Cardiac muscle cell (in vitro differentiated cells and primary cell): ENCODE results near the gene RTKN. TPM values are rescaled to one million over a fixed set of nuclear protein-coding genes. Genes with fewer than 3 reads are reported as not detected.

Source experiments
- DNase-seq, 2 donors: peaks; one replicate each; pipeline versions ENCODE4 v3.0.0 to v3.0.0-alpha.2; 2010 to 2017; ENCODE audit warnings: low read depth in 1 of 2, low spot score in 1 of 2
- H3K27ac ChIP-seq: fragments of 200-600 bp; sonication (generic); 2 replicates; pipeline ENCODE4 v1.5.1; 2016
- H3K27me3 ChIP-seq: fragments of 200-600 bp; sonication (generic); 2 replicates; pipeline ENCODE4 v1.6.0; 2016; ENCODE audit warnings: control low read depth
- H3K36me3 ChIP-seq: fragments of 200-600 bp; sonication (generic); 2 replicates; pipeline ENCODE4 v1.5.1; 2016; ENCODE audit warnings: control low read depth
- H3K4me1 ChIP-seq: fragments of 200-600 bp; sonication (generic); 2 replicates; pipeline ENCODE4 v1.8.1; 2017; ENCODE audit warnings: low read depth, mild to moderate bottlenecking, mixed run types
- H3K4me3 ChIP-seq: fragments of 200-600 bp; sonication (generic); 2 replicates; pipeline ENCODE4 v1.5.1; 2016; ENCODE audit warnings: mild to moderate bottlenecking
- H3K9me3 ChIP-seq: fragments of 200-600 bp; sonication (generic); 2 replicates; pipeline ENCODE4 v1.5.1; 2017; ENCODE audit warnings: low read depth, mild to moderate bottlenecking, control low read depth
- CTCF ChIP-seq: IDR thresholded peaks from 2 replicates; pipeline ENCODE4 v1.5.1; 2012; ENCODE audit warnings: low read depth, mild to moderate bottlenecking, low read length
- polyA plus RNA-seq: library from polyadenylated mRNA; unstranded; fragments of >200 nt; fragmentation: Nextera tagmentation; extraction: Ambion mirVana; gene quantifications from 2 replicates; pipeline ENCODE4 v1.2.1, GENCODE V29; 2016
- total RNA-seq: library from RNA; depleted of rRNA; stranded (reverse); fragments of >200 nt; gene quantifications from 2 replicates; pipeline ENCODE4 v1.2.3, GENCODE V29; 2016

Gene RTKN
- total and polyA plus RNA-seq, 2 experiments from 2014 or later: 53.3 to 61.7 TPM

GRCh38 chr2:74375838-74376237, 65.9 kb downstream of the RTKN start:
- H3K27ac ChIP-seq: no peak overlapping the region
- H3K9me3 ChIP-seq: no peaks in the 10 kb centered on the region
- no peak for TF ChIP-seq CTCF
- DNase-seq: no peak
- H3K36me3 ChIP-seq: peaks cover 9% of the 10 kb centered on the region
- no peak overlapping the region for H3K4me3 ChIP-seq
- H3K27me3 ChIP-seq: no peaks in the 10 kb centered on the region
- H3K4me1 ChIP-seq: peaks cover 42% of the 10 kb centered on the region

Other genes with a start within 250 kb of the RTKN start
- gene MTHFD2, start 243.3 kb downstream of the RTKN start, total RNA-seq: 15.6 and 21.2 TPM in 2 replicates
- gene MTHFD2, start 243.3 kb downstream of the RTKN start, polyA plus RNA-seq: 21.1 and 24.3 TPM in 2 replicates
- 2.3 and 9.0 TPM in 2 replicates for gene SLC4A5, start 98.5 kb downstream of the RTKN start, total RNA-seq
- gene SLC4A5, start 98.5 kb downstream of the RTKN start, polyA plus RNA-seq: 1.5 and 3.3 TPM in 2 replicates
- gene DCTN1, start 61.6 kb downstream of the RTKN start, total RNA-seq: 130 and 156 TPM in 2 replicates
- 164 and 178 TPM in 2 replicates for gene DCTN1, start 61.6 kb downstream of the RTKN start, polyA plus RNA-seq
- 7.6 and 9.5 TPM in 2 replicates for gene C2orf81, start 20.3 kb downstream of the RTKN start, total RNA-seq
- 7.1 and 8.5 TPM in 2 replicates for gene C2orf81, start 20.3 kb downstream of the RTKN start, polyA plus RNA-seq
- 88.5 and 91.5 TPM in 2 replicates for gene WDR54, start 20.2 kb downstream of the RTKN start, total RNA-seq
- 132 and 159 TPM in 2 replicates for gene WDR54, start 20.2 kb downstream of the RTKN start, polyA plus RNA-seq
- 23.0 and 40.9 TPM in 2 replicates for gene INO80B, start 13.2 kb upstream of the RTKN start, total RNA-seq
- 15.4 and 23.8 TPM in 2 replicates for gene INO80B, start 13.2 kb upstream of the RTKN start, polyA plus RNA-seq
- 168 and 174 TPM in 2 replicates for gene WBP1, start 16.5 kb upstream of the RTKN start, total RNA-seq
- gene WBP1, start 16.5 kb upstream of the RTKN start, polyA plus RNA-seq: 156 and 170 TPM in 2 replicates
- 58.5 and 67.3 TPM in 2 replicates for gene MOGS, start 23.4 kb upstream of the RTKN start, total RNA-seq
- 31.9 and 50.1 TPM in 2 replicates for gene MOGS, start 23.4 kb upstream of the RTKN start, polyA plus RNA-seq
- 50.8 and 50.9 TPM in 2 replicates for gene MRPL53, start 30.7 kb upstream of the RTKN start, total RNA-seq
- gene MRPL53, start 30.7 kb upstream of the RTKN start, polyA plus RNA-seq: 132 and 140 TPM in 2 replicates
- 18.1 and 33.5 TPM in 2 replicates for gene CCDC142, start 41.1 kb upstream of the RTKN start, total RNA-seq
- gene CCDC142, start 41.1 kb upstream of the RTKN start, polyA plus RNA-seq: 16.8 and 23.4 TPM in 2 replicates
- gene TTC31, start 41.1 kb upstream of the RTKN start, total RNA-seq: 16.8 and 32.9 TPM in 2 replicates
- 23.0 and 29.1 TPM in 2 replicates for gene TTC31, start 41.1 kb upstream of the RTKN start, polyA plus RNA-seq
- 0.49 and 0.80 TPM in 2 replicates for gene LBX2, start 57.7 kb upstream of the RTKN start, total RNA-seq
- 1.7 TPM in 1 of 2 replicates, not detected in the other for gene LBX2, start 57.7 kb upstream of the RTKN start, polyA plus RNA-seq
- 7.8 and 10.9 TPM in 2 replicates for gene PCGF1, start 65.8 kb upstream of the RTKN start, total RNA-seq
- gene PCGF1, start 65.8 kb upstream of the RTKN start, polyA plus RNA-seq: 14.2 and 18.9 TPM in 2 replicates
- 0.06 TPM in 1 of 2 replicates, not detected in the other for gene TLX2, start 72.5 kb upstream of the RTKN start, total RNA-seq
- gene TLX2, start 72.5 kb upstream of the RTKN start, polyA plus RNA-seq: not detected in 2 replicates
- 0.98 and 1.1 TPM in 2 replicates for gene DQX1, start 84.3 kb upstream of the RTKN start, total RNA-seq
- gene DQX1, start 84.3 kb upstream of the RTKN start, polyA plus RNA-seq: 0.60 and 0.67 TPM in 2 replicates
- 93.2 and 105 TPM in 2 replicates for gene AUP1, start 87.8 kb upstream of the RTKN start, total RNA-seq
- gene AUP1, start 87.8 kb upstream of the RTKN start, polyA plus RNA-seq: 120 and 122 TPM in 2 replicates
- gene HTRA2, start 88.0 kb upstream of the RTKN start, total RNA-seq: 39.9 and 55.1 TPM in 2 replicates
- gene HTRA2, start 88.0 kb upstream of the RTKN start, polyA plus RNA-seq: 57.6 and 82.0 TPM in 2 replicates
- 23.7 and 43.3 TPM in 2 replicates for gene LOXL3, start 112.0 kb upstream of the RTKN start, total RNA-seq
- 13.4 and 31.7 TPM in 2 replicates for gene LOXL3, start 112.0 kb upstream of the RTKN start, polyA plus RNA-seq
- 12.8 and 26.1 TPM in 2 replicates for gene DOK1, start 112.8 kb upstream of the RTKN start, total RNA-seq
- 10.0 and 20.2 TPM in 2 replicates for gene DOK1, start 112.8 kb upstream of the RTKN start, polyA plus RNA-seq
- gene M1AP, start 206.4 kb upstream of the RTKN start, total RNA-seq: not detected in 2 replicates
- not detected in 2 replicates for gene M1AP, start 206.4 kb upstream of the RTKN start, polyA plus RNA-seq
- gene SEMA4F, start 212.3 kb upstream of the RTKN start, total RNA-seq: 8.4 and 8.6 TPM in 2 replicates
- 8.3 and 8.7 TPM in 2 replicates for gene SEMA4F, start 212.3 kb upstream of the RTKN start, polyA plus RNA-seq